ENCODE measurements around the gene SLC5A11.

- TF ChIP-seq CTCF (conservative IDR thresholded peaks at IDR 0.05 in 1 of 2, IDR thresholded peaks at IDR 0.05 in 1 of 2; ENCODE audit: low read depth in 1 of 2, low read length in 2 of 2) = no peak
- TF ChIP-seq EZH2 (IDR thresholded peaks at IDR 0.05; ENCODE audit: low read length, missing control alignments) = no peak
Measured at GRCh38 chr16:24825696-24826095, 20.1 kb upstream of the SLC5A11 start.

Measured in fibroblast of lung (primary cell).